GM18507 (cell line): ENCODE measurements around the gene ATG16L1.

Experiments used
- DNase-seq: peaks from one replicate; pipeline ENCODE4 v3.0.0; 2011; ENCODE audit warnings: low read depth; ENCODE audit not compliant: insufficient read length; ENCODE audit errors: extremely low spot score
- FAIRE-seq: peaks from 2 replicates; lab custom pipeline; 2011; peaks lifted over from hg19 to GRCh38; lab: Jason Lieb, UNC

Gene ATG16L1

DNA sequence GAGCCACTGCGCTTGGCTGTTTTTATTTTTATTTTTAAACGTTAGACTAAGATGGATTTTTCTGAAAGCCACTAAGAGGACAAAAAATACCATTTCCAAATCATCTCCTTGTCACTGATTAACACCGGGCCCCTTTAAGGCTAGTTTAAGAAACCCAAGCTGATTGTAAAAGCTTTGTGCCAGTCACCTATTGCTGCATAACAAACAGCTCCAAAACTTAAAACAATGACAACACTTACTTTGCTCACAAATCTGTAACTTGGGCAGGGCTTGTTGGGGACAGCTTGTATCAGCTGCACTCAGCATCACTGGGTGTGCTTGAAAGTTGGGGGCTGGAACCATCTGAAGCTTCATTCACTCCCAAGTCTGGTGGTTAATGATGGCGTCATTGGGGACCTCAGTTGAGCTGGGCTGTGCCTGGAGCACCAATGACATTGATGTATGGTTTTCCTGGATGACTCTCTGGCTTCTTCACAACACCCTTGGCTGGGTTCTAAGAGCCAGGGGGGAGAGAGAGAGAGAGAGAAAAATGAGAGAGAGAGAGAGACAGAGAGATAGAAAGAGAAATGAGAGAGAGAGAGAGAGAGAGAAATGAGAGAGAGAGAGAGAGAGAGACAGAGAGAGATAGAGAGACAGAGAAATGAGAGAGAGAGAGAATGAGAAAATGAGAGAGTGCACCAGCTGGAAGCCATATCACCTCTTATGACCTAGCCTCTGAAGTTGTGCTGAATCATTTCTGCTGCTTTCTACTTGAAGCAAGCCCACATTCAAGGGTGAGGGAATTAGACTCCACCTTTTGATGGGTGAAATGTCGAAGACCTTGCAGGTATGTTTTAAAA, 26.0 kb upstream of the ATG16L1 start:
- DNase-seq (no peak), FAIRE-seq (no peak)

DNA sequence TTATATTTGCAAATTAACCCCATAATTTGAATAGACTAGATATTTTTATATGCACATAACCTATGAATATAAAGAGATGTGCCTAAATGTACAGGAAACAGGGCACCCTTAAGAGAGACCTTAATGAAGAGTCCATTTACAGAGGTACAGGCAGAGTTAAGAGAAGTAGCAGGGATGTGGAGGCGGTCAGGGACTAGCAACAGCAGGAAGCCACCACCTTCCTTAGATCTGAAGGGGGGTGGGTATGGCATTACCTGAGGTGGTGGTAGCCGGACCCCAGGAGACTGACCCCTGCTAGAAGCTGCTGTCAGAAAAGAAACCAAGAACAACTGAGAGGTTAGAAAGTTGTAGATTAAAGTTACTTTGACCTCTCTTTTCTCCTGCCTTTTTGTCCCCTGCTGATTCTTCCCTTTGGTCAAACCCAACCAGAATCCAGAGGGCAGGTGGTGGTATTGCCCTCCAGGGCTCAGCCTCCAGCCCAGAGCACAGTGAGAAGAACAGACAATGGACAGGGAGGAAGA, 24.9 kb upstream of the ATG16L1 start:
- FAIRE-seq (no peak), DNase-seq (no peak)

DNA sequence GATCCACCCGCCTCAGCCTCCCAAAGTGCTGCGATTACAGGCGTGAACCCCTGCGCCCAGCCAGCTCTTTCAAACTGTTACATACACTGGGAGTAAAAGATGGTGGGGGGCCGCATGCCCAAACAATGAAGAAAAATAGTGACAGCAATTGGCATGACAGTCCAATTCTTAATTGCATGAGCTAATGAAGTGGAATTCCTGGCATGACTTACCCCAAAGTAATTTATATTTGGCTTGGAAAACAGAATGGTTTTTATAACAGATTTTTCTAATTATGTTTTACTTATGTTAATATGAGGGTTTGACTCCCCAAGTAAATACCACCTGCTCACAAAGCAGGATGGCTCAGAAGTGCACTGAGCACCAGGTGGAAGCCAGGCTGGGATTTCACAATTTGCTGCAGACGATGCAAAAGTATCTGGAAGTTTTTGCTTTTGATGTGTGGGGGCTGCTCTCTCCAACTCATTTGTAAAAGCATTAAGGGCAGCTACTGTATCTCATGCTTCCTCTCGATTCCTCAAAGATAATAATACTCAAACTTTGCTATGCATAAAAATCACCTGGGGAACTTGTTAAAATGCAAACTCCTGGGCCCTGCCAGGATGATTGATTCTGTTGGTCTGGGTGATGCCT, 24.0 kb upstream of the ATG16L1 start:
- FAIRE-seq, result no peak
- DNase-seq, result no peak

DNA sequence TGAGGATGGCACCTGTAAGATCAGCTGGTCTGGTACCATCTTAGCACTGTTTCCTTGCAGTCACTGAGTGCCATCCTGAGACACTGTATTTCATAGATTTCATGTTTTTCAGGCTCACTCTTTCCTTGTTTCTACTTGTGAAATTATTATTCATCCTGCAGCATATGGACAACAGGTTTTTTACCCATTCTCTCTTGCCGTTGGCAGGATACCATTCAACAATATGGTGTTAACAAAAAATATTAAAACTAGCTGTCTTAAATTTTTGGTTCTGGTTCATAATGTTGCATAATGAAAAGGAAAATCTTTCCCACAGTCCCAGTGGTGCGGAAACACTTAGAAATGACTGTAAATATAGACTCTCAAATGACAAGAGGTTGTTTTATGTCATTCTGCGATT, 23.1 kb upstream of the ATG16L1 start:
- DNase-seq (no peak), FAIRE-seq (no peak)

DNA sequence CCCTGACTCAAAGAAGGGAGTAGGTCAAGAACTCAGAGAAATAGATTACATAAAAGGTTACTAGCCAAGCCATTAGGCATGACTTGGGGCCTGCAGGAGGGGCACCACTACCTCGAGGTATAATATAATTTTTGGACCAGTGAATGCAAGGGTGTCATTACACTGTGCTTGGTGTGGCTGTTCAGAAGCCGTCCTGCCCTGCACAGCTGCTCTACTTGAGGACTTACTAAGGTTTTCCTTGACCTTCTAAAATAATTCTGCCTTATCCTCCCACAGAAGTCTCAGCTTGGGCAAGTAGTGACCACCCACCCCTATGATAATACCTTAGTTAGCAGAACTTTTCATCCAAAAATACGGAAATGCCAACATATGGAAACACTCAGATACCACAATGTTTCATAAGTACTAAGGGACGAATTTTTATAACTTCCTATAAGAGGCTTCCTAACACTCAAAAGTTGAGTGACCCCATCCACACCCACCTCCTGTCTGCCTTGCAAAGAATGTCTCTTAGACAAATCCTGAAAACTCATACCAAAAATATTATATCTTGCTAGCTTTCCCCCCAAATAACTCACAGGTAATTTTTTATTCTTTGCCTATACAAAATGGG, 17.7 kb upstream of the ATG16L1 start:
- no peak for FAIRE-seq
- DNase-seq, result no peak

DNA sequence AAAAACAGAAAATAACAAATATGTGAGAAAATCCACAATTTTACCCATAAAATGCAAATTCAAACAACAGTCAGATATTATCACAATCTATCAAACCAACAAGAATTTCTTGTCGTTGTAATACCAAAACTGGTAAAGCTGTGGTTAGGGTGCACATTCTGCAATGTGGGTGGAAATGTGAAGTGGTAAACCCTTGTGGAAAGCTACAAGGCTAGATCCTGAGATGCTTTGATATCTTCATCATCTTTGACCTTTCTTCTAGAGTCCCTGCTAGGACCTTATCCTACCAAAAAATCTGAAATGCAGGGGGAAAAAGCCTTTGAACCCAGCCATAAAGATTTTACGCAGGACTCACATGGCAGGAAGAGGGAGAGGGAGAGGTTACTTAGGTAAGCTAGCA, 17.2 kb upstream of the ATG16L1 start:
- DNase-seq (no peak), FAIRE-seq (peak; percentile 61)

DNA sequence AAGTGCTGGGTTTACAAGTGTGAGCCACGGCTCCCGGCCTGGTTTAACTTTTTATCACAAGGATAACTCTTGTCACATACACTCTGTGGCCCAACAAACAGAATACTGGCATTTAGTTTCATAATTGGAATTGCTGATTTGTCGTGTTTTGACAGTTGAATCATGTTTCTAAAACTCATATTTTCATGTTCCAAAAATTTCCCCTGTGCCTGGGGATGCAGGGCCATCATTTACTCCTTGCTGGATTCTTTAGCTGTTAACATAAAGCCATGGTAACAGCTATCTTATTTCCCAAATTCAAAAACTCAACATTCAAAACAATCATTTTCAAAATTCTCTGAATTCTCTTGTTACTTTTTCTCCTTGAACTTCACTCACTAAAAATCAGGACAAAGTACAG, 16.5 kb upstream of the ATG16L1 start:
- DNase-seq, result no peak
- no peak for FAIRE-seq

DNA sequence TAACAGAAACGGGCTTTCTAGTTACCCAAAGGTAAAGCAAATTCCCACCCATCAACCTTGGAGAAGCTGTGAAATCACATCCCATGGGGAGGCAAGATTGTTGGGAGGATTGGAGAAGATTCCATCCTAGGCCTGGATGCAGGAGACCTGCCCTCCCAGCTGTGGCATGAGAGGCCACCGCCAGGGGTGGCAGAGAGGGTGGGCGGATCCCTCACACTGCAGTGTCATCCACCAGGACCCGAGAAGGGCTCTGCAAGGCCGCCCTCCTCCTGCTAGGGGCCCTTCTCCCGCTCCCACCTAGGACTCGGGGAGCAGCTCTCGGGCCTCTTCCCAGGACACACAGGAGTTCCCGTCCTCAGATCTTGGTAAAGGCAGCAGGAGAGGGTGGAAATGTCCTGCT, 15.5 kb upstream of the ATG16L1 start:
- DNase-seq (no peak), FAIRE-seq (no peak)

DNA sequence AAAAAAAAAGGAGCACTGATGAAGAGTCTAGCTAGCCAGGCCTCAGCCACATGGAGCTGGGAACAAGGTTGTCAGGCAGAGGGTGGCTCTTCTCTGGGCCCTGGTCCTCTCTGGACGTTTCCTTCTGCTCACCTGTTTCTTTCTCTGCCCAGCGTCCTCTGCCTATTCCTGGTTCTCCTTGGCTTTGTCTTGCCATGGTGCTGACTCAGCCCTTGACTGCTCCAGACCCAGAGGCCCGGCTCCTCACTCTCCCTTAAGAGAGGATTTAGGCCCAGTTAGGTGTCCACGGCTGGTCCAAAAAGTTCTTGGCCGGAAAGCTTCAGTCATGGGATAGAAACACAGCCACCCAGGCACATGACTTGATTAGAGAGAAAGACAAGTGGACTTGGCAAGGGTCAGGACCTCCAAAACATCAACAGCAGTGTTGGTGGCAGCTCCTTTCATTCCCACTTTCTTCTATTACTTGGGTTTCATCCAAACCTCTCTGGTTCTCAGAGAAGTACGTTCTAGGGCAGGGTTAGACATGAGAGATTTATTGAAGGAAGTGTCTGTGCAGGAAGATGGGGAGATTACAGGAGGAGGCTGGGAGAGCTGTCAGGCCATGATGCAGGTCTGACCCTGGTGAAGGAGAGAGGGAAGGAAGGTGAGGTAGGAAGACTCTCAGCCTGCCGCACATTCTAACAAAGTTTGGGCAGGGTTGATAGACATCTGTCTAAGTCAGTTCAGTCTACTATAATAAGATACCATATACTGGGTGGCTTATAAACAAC, 14.5 kb upstream of the ATG16L1 start:
- DNase-seq (no peak), FAIRE-seq (no peak)

DNA sequence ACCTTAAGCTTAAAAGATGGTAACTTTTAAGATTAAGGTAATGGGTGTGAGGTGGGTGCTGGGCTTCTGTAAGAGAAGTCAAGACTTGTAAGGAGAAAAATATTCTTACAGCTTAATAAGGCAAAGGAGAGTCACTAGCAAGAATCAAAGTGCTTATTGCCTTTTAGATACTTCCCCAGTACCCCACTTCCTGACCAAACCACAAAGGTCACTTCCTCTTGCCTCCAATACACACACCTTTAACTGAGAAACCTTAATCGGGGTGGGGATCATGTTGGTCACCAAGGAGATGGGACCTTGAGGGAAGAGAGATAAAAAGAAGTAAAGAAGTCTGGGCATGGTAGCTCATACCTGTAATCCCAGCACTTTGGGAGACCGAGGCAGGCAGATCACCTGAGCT, 10.6 kb upstream of the ATG16L1 start:
- peak; percentile 86 for FAIRE-seq
- no peak for DNase-seq

DNA sequence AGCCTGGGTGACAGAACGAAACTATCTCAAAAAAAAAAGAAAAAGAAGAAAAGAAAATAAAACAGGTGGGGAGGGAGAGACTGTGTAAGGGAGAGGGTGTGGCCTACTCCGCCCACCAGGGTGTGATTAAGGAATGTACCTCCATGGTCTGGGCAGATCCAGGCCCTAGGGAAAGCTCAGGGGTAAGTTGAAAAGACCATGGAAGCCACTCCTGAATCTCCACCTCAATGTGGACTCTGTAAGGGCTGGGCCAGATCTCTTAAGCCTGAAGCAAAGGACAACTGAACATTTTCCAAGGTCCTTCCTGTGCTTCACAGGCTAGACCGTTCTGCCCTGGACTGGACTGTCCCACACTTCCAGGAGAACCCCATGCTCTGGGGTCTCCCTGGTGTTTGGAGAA, 9.7 kb upstream of the ATG16L1 start:
- FAIRE-seq (no peak), DNase-seq (no peak)

DNA sequence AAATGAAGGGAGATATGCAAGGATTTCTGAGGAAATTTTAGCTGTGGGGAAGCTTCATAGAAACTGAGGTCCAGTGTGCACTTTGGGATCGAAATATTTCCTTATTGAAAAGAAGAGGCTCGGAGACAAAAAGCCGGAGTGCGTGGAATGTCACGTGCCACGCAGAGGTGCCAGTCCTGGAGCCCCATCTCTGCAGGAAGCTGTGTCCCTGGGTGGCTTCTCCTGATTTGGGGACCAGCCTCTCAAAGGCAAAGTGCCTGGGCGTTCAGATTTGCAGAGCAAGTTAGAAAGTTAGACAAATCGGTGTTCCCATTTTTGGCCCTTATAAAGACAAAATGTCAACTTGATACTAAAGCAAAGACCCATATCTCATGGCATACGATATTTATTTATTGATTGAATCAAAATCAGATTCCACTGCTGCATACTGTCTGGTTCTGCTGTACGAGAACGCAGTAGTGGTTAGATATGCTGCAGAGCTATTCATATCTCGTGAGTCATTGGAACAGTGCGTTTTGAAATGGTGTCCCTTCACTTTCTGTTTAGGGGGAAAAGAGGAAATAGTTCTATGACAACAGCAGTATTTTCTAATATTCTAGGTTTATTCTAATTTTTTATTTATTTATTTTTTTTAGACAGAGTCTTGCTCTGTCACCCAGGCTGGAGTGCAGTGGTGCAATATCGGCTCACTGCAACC, 9.1 kb upstream of the ATG16L1 start:
- no peak for DNase-seq
- no peak for FAIRE-seq

DNA sequence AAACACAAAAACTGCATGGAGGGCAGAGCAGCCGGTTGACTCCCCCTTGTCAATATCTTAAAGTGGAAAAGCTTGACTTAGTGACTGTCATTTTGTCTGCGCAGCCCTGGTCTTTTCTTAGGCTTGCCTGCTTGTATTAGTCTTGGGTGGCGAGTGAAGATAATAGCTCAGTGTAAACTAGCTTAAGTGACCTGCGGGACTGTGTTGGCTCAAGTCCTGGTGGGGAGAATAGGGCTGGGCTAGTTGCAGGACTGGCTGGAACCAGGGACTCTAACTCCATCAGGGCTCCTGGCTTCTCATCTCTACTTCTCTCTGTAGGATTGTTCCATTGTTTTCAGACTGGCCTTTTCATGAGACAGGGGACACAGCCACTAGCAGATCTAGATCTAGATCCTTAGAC, 8.1 kb upstream of the ATG16L1 start:
- DNase-seq (no peak), FAIRE-seq (no peak)

DNA sequence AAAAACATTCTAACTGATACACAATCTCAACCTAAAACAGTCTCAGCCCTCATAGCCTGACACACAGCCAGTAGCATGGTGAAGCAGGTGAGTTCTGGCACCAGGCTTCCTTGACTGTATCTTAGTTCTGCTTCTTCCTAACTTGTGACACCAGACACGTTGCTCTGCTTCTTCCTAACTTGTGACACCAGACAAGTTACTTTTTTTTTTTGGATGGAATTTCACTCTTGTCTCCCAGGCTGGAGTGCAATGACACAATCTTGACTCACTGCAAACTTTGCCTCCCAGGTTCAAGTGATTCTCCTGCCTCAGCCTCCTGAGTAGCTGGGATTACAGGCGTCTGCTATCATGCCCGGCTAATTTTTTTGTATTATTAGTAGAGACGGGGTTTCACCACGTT, 6.7 kb upstream of the ATG16L1 start:
- DNase-seq, result no peak
- FAIRE-seq, result no peak

DNA sequence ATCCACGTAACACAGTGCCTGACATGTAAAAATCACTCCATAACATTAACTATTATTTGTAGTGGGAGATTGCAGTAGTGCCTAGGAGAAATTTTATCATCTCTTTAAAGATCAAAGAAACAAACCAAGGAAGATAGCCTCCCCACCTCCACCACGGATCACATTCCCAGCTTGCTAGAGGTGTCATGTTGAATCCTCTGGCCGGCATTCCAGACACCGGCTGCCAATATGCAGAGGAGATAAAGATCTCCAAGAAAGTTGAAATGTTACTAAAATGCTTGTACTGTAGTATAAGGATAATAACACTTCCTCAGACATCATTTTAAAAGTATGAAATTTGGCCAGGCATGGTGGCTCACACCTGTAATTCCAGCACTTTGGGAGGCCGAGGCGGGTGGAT, 6.1 kb upstream of the ATG16L1 start:
- no peak for FAIRE-seq
- no peak for DNase-seq

DNA sequence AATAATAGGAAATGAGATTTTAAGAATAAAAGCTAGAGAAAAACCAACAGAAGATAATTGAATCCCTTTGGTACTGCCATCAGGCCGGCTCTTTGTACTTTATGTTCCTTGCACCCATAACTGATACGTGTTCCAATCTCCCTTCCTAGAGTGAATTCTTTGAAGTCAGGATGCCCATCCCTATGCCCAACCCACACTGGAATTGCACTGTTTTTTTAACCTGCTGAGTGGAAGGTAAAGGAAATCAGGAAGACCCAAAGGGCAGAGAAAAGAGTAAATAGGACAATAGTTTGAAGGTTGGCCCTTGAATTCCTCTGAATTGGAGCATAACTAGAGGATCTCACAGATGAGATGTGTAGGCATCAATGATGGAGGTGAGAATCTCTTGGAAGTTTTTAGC, 4.4 kb upstream of the ATG16L1 start:
- DNase-seq (no peak), FAIRE-seq (no peak)

DNA sequence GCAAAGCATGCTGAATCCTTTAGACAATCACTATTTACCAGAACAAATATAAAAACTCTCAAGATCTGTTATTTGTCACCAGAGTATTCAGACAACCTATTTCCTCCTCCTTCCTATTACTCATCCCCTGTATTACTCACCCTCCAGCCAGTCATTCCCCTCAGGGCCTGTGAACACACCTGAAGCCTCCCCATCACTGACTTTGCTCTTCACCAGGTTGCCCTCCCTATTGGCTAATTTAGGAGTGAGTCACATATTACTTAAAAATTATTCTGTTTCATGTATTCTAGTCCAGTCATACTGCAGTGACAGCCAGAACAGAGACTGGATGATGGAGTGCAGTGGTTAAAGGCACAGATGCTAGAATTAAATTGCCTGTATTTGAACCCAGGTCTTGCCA, 3.7 kb upstream of the ATG16L1 start:
- no peak for DNase-seq
- FAIRE-seq, result no peak

DNA sequence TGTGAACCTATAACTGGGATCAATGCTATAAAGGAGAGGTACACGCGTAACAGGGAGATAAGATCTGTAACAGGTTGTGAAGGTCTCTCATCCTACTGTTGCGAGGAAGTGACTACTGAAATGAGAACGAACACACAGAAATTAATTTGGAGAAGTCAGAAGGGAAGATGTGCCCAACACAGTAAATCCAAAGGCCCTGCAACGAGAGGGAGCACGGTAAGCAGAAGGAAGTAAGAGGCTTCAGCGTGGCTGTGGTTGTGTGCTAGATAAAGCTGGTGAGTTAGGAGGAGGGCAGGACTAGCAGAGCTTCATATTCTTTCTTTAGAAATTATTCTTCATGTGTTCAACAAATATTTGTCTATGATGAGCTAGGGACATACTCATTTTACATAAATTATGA, 2.5 kb upstream of the ATG16L1 start:
- DNase-seq (no peak), FAIRE-seq (no peak)

DNA sequence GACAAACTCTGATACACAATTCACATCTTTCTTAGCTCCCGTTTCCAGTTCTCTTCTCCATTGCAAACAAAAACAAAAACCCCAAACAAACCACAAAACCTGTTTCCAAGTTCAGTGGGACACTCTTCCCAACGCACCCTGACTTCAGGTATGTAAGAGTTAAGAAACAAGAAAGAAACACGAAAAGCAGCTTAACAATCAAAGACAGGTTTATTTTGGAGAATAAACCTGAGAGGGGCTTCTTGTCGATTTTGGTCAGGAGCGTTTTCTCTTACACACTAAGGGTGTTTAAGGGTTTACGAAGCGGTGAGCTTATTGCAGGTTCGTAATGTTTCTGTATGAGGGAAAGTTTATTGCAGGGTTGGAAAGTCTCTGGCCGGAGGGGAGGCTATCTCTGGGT, 905 bp upstream of the ATG16L1 start:
- DNase-seq (no peak), FAIRE-seq (no peak)

DNA sequence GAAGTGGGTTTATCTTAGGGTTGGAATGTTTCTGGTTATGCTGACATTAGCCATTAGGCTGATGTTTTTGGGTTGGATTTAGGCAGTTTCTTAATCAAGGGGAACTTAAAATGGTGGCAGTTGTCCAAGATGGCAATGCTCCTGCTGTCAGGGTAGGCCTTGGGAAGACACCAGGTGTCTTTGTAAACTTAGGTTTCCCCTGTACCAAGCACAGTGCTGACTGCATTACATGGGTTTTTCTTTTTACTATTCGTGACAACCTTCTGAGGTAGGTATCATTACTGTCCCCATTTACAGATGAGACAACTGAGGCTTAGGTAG, 528 bp upstream of the ATG16L1 start:
- FAIRE-seq (no peak), DNase-seq (no peak)
